Measurements from ENCODE around the gene MAGOH. TPM values are rescaled to one million over a fixed set of nuclear protein-coding genes. Genes with fewer than 3 reads are reported as not detected.

MAGOH gene
- total and polyA plus RNA-seq, 7 donors, result 15.9 to 103 (median 33.6) TPM

DNA sequence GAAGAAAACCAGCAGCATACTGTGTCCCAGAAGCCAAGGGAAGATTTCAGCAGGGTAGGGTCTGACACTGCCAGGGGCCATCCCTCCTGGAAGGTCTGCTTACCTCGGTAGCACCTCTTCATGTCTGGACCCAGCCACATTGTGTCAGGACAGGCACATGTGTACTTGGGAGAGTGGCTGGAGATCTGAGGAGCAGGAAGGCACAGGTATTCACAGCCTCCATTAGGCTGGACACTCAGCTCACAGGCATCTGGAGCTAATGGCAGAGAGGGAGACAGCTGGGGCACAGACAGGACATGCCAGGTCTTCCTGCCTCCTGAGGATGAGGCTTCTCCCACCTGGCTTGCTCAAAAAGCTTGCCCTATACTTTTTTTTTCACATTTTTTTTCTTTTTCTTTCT is 19.9 kb upstream of the MAGOH start:
- H3K27me3 ChIP-seq (ENCODE audit: insufficient read depth in 3 of 3, low read length in 2 of 3), result no peaks in the 10 kb centered on the region
- no peaks in the 10 kb centered on the region for H3K4me1 ChIP-seq
- WGBS, 3 donors, result 72 to 87% (median 77%) methylated on average over 1 of the region's 1 CpG
- intact Hi-C loops (cut with DNase I), result no loop called here
- TF ChIP-seq CTCF (IDR thresholded peaks at IDR 0.05), result no peak
- no peaks in the 10 kb centered on the region for H3K9me3 ChIP-seq
- no peak overlapping the region for H3K4me3 ChIP-seq
- H3K27ac ChIP-seq, result no peak overlapping the region
- ATAC-seq (no peak), DNase-seq (no peak)
- no peaks in the 10 kb centered on the region for H3K36me3 ChIP-seq (ENCODE audit: insufficient read depth in 1 of 2, low read depth in 1 of 2)

GRCh38 chr1:53257454-53258081 is 19.2 kb upstream of the MAGOH start:
- intact Hi-C loops (cut with DNase I), result no loop called here
- no peaks in the 10 kb centered on the region for H3K4me1 ChIP-seq
- H3K27ac ChIP-seq, result no peak overlapping the region
- no peak overlapping the region for H3K4me3 ChIP-seq
- 91 to 96% (median 96%) methylated on average over 5 of the region's 5 CpGs for WGBS, 3 donors
- no peaks in the 10 kb centered on the region for H3K36me3 ChIP-seq (ENCODE audit: insufficient read depth in 1 of 2, low read depth in 1 of 2)
- DNase-seq (no peak), ATAC-seq (no peak)
- TF ChIP-seq CTCF (IDR thresholded peaks at IDR 0.05), result no peak
- H3K9me3 ChIP-seq, result no peaks in the 10 kb centered on the region
- no peaks in the 10 kb centered on the region for H3K27me3 ChIP-seq (ENCODE audit: insufficient read depth in 3 of 3, low read length in 2 of 3)

- intact Hi-C loops (cut with DNase I), result no loop called here
- no peak overlapping the region for H3K27ac ChIP-seq
- H3K4me3 ChIP-seq, result no peak overlapping the region
- no peaks in the 10 kb centered on the region for H3K4me1 ChIP-seq
- no peak for ATAC-seq
- WGBS, 3 donors, result 91 to 94% (median 93%) methylated on average over 11 of the region's 11 CpGs
- no peaks in the 10 kb centered on the region for H3K36me3 ChIP-seq (ENCODE audit: insufficient read depth in 1 of 2, low read depth in 1 of 2)
- no peaks in the 10 kb centered on the region for H3K27me3 ChIP-seq (ENCODE audit: insufficient read depth in 3 of 3, low read length in 2 of 3)
- DNase-seq, result no peak
- TF ChIP-seq CTCF (IDR thresholded peaks at IDR 0.05), result no peak
- H3K9me3 ChIP-seq, result no peaks in the 10 kb centered on the region
These were observed 18.5 kb upstream of the MAGOH start for GRCh38 chr1:53256511-53257453.

- no peak overlapping the region for H3K4me3 ChIP-seq
- intact Hi-C loops (cut with DNase I), result no loop called here
- 97 to 99% (median 98%) methylated on average over 4 of the region's 4 CpGs for WGBS, 3 donors
These were observed 16.7 kb upstream of the MAGOH start for GRCh38 chr1:53255031-53255430.

More at GRCh38 chr1:53255031-53255430, 16.7 kb upstream of the MAGOH start:
- Histone ChIP-seq H3K27ac (no peak overlapping the region), H3K27me3 (ENCODE audit: insufficient read depth in 3 of 3, low read length in 2 of 3) (no peaks in the 10 kb centered on the region), H3K9me3 (no peaks in the 10 kb centered on the region), H3K4me1 (no peaks in the 10 kb centered on the region), H3K36me3 (ENCODE audit: insufficient read depth in 1 of 2, low read depth in 1 of 2) (no peaks in the 10 kb centered on the region)
- DNase-seq (no peak), ATAC-seq (no peak)
- TF ChIP-seq CTCF (IDR thresholded peaks at IDR 0.05), result no peak
